GM11168 (cell line): Measurements from ENCODE around the gene MTOR.
"Not testable (repeated sequence)": the region's sequence is repeated elsewhere in the genome, so short reads cannot be mapped to it uniquely, and the experiment has no call there.

Experiments
- in situ Hi-C: fragments of 300-500 bp; cut with MboI; formaldehyde crosslinking; loops from one replicate; pipeline ENCODE4 v1.12.0; 2022; ENCODE audit warnings: low sequenced_read_pairs; ENCODE audit not compliant: unreplicated experiment

Gene MTOR

DNA sequence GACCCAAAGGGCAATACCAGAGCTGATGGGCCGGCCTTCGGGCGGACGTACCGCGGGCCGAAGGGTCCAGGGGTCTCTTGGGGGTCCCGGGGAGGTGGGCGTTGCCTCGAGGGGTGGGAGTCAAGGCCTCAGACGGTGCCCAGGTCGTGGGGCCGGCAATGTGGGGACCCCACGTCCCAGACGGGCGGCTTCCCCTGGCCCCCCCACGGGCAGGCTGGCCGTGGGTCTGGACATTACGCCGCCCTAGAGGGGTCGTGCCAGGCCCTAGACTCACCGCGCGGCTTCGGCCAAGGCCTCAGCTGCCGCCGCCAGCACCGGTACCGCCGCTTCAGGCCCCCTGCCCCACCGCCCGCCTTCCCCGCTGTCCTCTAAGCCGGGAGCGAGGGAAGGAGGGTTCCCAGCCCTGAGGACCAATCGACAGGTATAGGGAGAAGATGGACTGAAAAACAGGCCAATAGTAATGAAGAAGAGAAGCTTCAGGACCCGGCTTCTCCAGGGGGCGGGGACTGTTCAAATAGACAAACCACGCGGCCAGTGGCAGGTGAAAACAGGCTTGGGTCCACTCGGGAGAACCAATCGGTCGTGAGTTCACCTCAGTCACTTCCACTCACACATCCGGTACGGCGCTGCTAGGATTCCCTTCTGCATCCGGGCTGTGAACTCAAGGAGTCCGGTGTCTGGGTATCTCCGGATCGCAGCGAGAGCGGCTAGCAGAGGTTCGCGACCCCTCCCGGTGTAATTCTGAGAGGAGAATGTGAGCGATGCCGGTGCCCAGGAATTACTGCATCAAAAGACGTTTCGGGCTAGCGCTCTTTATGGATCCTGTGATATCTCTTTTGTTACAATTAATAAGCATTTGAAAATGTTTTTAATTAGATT lies at the start of gene MTOR:
Gene MTOR (minus strand): TSS at position 381 of the 879 bp plus-strand sequence. CDS start 3,142 bp downstream, outside the sequence.
- in situ Hi-C loops, result no loop called here

DNA sequence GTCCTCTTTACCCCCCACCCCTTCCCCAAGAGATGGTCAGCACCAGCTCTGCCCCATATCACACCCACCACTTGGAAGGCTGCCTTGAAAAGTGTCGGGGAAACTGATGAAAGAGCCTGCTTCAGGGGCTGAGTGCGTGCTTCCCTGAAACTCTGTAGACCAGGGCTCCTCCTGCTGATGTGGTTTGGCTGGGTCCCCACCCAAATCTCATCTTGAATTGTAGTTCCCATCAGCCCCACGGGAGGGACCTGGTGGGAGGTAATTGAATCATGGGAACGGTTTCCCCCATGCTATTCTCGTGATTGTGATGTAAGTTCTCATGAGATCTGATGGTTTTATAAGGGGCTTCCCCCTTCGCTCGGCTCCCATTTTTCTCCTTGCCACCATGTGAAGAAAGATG lies 47.0 kb upstream of the MTOR start:
- in situ Hi-C loops, result no loop called here

DNA sequence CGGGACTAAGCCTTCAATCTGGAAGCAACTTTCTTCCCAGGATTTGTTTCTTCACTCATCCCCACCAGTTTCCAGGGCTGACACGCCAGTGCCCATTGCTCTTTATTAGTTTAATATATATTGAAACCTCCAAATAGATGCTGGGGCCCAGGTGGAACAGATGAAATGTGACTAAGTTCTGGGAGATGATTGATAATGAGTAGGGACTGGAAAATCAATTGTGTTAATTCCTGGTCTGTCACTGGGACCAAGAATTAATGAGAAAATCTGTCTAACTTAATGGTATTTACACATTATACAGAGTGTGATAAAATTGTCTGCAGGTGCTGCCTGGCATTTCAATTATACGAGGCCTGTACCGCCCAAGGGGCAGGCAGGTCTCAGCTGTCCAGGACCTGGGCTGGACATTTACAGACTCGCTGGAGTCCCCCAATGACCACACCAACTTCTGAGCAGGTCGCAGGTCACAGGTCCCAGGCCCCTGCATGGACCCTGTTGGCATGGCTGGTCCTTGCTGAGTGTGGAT lies 46.4 kb upstream of the MTOR start:
- in situ Hi-C loops, result no loop called here

DNA sequence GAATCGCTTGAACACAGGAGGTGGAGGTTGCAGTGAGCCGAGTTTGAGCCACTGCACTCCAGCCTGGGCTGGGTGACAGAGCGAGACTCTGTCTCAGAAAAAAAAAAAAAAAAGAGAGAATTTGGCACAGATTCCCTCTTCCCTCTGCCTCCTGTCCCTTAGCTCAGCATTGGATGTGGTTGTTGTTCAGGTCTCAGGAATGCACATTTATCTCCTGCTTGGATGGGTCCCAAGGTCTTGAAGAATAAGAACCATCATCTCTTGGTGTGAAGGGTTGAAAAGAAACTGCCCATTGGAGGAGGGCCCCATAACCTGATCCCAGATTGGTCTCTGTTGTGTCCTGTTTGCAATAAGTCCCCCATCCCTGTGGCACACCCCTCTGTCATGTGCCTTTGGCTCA lies 45.5 kb upstream of the MTOR start:
- in situ Hi-C loops, result no loop called here

DNA sequence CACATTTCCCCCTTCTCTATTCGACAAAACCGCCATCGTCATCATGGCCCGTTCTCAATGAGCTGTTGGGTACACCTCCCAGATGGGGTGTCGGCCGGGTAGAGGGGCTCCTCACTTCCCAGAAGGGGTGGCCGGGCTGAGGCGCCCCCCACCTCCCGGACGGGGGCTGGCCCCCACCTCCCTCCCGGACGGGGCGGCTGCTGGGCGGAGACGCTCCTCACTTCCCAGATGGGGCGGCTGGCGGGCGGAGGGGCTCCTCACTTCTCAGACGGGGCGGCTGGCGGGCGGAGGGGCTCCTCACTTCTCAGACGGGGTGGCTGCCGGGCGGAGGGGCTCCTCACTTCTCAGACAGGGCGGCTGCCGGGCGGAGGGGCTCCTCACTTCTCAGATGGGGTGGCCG lies 43.2 kb upstream of the MTOR start:
- in situ Hi-C loops, result not testable (repeated sequence)

DNA sequence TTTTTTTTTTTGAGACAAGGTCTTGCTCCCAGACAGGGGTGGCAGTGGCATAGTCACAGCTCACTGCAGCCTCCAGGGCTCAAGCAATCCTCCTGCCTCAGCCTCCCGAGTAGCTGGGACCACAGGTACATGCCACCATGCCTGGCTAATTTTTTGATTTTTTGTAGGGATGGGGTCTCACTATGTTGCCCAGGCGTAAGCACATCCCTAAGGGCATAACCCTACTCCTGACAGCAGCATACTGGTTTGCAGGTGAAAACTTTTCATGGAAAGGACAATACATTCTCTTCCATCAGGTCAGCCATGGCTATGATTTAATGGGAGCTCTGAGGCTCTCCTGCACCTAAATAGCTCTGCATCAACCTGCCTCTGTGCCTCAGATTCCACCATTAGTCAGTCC lies 40.0 kb upstream of the MTOR start:
- in situ Hi-C loops, result no loop called here

DNA sequence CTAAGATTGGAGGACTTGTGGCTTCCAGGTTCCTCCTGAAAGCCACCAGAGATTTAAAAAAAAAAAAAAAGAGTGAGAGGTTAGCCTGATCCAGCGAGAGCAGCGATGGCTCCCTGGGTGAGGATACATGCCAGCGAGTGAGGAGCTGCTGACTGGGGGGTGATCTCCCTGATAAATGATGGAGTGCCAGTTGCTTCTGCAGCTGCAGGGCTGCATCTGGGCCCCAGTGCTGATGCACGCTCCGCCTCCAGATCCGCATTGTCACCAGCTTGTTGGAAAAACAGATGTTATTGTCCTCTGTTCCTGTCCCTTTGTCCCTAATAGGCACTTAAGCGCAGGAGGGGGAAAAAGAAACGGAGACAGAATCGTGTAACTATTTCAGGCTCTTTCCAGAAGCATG lies 39.2 kb upstream of the MTOR start:
- in situ Hi-C loops, result no loop called here

DNA sequence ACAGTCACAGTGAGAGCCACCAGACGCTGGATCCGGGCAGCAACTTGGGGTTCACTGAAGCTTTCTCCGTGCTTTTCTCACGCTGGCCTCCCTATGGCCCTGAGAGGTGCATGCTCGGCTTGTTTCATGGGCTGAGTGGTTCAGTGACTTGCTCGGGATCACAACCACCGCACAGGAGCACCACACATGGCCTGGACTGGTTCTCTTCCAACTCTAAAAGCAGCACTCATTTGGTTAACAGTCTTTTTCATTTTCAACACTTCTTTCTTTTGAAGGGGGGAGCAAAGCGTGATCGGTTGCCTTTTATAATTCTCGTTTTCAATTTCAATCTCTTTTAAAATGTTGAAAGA lies 36.8 kb upstream of the MTOR start:
- in situ Hi-C loops, result no loop called here

DNA sequence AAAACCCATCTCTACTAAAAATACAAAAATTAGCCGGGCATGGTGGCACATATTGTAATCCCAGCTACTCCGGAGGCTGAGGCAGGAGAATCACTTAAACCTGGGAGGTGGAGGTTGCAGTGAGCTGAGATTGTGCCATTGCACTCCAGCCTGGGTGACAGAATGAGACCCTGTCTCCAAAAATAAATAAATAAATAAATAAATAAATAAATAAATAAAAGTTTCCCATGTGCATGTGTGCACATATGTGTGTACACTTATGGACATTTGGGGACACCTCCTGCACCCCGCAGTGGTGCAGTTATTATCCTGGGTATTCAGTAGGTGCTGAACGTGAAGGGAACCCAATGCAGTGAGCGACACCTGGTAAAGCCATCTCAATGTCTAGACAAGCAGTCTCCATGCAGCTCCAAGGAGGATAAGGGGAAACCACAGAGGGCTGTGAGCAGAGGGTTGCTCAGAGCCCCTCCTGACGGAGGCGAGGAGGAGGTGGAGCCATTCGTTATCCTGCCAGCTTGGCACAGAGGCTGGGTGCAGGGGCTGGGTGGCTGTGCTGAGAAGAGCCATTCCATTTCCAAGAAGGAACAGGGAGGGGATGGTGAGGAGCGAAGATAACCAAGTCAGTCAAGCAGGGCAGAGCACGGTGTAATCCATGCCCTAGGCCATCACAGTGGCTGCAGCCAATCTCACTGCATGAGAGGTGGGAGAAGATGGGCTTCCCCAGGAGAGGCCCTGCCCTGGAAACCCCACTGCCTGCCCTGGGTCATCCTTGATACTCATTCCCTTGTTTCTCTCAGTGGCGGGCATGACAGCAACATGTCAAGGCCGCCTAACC lies 36.3 kb upstream of the MTOR start:
- in situ Hi-C loops, result no loop called here

DNA sequence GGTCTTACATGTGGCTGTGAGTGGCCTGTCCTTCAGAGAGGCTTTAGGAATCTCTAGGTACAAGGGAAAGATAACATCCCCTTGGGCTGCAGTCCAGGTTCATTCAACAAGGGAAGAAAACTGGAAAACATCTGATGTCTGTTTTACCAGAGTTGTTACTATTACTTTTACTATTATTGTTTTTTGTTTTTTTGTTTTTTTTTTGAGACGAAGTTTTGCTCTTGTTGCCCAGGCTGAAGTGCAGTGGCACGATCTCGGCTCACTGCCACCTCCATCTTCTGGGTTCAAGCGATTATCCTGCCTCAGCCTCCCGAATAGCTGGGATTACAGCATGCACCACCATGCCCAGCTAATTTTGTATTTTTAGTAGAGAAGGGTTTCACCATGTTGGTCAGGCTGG lies 35.4 kb upstream of the MTOR start:
- in situ Hi-C loops, result not testable (repeated sequence)

DNA sequence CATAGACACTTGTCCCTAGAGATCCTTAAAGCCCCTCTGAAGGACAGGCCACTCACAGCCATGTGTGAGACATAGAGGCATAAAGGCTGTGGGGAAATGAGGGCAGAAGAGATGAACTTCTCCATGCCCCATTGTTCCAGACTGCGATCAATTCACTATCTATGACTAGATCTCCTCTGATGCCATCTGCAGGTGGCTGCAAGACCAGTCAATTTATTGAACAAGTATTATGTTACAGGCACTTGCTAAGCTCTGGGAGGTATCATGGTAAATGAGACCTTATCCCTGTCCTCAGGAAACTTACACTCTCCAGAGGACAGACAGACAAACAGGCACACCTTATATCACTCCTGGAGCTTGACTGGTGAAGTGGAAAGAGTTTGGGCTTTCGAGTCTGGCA lies 33.6 kb upstream of the MTOR start:
- in situ Hi-C loops, result no loop called here

DNA sequence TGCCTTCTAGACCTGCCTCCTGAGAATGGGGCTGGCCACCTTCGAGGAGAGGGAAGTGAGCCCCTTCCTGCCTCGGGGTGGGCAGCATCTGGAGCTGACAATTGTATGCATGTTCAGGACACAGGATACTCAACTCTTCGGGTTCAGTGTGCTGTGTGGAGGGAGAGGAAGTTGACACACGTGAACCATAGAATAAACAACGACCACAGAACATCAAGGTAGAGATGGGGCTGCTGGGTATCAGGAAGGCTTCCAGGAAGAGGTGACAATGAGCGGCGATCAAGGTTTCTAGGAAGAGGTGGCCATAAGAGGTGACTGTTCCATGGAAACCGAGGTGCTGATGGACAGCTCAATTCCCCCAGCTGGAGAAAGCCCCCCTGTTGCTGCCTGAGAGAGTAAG lies 32.6 kb upstream of the MTOR start:
- in situ Hi-C loops, result no loop called here

DNA sequence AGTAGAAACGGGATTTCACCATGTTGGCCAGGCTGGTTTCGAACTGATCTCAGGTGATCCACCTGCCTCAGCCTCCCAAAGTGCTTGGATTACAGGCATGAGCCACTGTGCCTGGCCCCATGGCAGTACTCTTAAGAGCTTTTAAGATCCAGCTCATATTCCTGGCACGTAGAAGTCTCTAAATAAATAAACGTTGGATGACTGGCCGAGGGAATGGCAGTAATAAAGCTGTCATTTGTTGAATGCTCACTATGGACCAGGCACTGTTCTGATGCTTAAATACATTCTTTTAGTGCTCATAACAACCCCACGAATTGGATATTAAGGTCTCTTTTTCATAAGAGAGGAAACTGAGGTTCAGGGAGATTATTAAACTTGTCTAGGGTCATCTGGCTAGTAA lies 31.5 kb upstream of the MTOR start:
- in situ Hi-C loops, result no loop called here

DNA sequence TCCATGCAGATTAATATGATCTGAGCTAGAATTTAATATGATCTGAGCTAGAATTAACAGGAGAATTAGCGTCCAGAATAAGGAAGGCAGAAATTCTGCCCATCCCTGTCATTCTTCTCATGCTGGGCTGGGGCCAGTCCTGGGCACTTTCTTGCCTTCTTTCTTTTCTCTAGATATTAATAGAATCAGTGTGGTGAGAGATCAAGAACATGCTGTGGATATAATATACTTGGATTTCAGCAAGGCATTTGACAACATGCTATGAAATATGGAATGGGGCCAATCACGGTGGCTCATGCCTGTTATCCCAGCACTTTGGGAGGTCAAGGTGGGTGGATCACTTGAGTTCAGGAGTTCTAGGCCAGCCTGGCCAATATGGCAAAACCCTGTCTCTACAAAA lies 28.7 kb upstream of the MTOR start:
- in situ Hi-C loops, result no loop called here

DNA sequence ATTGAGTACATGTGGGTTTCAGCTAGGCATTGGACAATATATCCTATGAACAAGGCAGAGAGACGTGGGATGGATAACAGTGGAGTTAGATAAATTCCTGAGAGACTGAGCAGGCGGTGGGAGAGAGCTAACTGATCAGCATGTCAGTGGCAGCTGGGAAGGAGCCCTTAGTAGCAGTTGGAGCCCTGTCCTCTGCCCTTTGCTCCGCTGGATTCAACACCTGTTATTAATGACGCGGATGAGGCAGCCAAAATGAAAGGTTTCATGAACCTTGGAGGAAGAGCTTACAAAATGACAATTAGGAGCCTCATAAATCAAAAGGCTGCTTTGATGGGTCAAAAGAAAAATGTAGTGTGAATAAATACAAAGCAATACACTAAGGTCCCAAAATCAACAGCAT lies 26.7 kb upstream of the MTOR start:
- in situ Hi-C loops, result no loop called here

DNA sequence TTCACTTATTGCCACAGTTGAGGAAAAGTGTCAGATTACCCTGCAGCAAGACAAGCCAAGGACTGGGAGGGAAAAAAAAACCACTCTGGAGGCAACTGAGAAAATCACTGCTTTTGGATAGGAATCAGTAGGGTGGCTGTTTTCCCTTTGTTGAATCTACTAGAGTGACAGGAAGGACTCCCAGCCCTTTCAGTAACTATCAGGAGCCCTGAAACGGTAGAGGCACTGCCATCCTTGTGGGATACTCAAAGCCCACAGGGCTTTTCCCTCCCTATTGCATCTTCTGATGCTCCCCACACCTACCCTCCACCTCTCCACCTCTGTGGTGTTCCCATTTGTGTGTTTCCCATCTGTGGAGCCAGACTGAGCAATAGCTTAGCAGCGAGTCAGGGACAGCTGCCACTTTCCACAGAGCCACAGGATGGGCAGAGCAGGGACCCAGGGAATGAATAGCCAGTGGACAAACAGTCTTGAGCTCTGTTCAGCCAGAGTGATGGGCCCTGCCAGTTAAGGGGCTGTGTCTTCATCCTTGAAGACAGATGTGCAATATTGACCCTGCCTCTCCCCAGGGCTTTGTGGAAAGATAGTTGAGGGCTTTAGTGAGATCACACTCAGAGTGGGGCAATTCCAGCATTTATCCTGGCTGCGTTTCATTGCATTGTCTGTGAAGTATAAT lies 24.5 kb upstream of the MTOR start:
- in situ Hi-C loops, result no loop called here

DNA sequence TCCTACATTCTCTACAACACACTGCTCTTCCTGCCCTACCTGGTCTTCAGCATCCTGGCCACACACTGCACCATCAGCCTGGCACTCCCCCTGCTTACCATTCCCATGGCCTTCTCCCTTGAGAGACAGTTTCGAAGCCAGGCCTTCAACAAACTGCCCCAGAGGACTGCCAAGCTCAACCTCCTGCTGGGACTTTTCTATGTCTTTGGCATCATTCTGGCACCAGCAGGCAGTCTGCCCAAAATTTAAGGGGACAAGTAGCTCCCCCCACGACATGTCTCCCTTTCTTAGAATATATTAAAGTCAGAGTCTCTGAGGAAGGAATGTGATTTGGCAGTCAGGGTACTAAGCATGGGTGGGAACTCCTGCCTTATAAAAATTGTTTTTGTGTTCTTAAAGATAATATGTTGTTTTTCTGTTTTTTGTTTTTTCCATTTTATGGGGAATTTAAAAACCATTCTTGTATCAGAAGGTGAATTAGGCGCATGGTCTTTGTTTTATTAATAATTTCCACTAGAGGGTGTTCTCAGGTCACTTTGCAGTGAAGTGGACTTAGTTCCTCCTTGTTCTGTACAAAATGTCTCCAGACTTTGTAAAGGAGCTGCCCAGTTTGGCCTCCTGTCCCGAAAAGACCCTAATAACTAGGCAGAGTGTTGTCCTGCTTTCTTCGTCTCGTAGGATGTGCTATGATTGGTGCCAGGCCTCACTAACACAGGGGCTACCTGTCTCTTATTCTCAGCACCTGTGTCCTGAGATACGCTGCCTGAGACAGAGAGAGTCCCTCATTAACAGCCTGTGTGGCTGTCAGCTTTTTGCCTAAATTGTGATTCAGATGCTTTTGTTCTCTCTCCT lies 23.8 kb upstream of the MTOR start:
- in situ Hi-C loops, result no loop called here

DNA sequence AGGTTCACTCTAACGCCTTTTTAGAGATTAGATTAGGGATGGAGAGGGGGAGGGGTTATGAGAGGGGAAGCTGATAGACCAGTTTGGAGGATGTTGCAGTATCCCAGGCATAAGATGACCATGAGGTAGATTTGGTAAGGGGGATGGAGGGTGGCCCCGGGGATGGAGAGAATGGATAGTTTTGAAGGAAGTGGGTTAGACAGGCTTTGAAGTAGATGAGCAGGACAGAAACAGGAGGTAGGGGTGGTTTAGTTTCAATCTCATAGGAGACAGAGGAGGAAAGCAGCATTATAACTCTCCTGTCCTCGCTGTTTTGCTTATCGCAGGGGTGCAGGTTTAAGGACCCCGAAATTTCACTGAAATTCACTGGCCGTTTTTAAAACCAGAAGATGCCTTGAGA lies 22.4 kb upstream of the MTOR start:
- in situ Hi-C loops, result no loop called here

DNA sequence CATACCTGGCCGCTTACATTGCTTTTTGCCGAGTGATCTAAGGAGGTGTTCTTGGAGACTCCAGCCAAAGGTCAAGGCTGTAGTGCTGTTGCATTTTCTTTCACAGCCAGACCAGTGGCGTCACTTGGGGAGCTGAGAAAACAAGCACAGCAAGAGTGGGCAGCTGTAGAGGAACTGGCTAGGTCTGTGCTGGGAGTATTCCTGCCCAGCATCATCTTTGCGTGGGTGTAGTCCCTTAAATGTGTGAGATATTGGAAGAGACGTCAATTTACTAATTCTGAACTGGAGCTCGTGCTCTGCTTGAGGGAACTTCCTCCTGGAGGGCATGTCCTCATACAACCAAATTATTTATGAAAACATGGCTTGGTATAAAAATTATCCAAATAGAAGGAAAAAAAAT lies 20.8 kb upstream of the MTOR start:
- in situ Hi-C loops, result no loop called here
